Measurements from ENCODE around the gene KIF3C. TPM values are rescaled to one million over a fixed set of nuclear protein-coding genes. Genes with fewer than 3 reads are reported as not detected.

The KIF3C gene
- total and polyA plus RNA-seq, 2 of the 8 experiments (the other 6 are each of a cell fraction or from before 2014, with no cell fraction given): 13.4 to 58.1 TPM

- 0 out of 2 replicates have a peak, but pooled peaks have one; percentile 52 for TF ChIP-seq RBBP5 (IDR thresholded peaks at IDR 0.05; ENCODE audit: borderline replicate concordance, low read depth, low read length)
- peak; percentile 53 for TF ChIP-seq KDM4A (IDR thresholded peaks at IDR 0.05; ENCODE audit: low read depth, low read length, severe bottlenecking)
- TF ChIP-seq SIN3A (conservative IDR thresholded peaks at IDR 0.05 in 1 of 2, IDR thresholded peaks at IDR 0.05 in 1 of 2; ENCODE audit: low read depth in 1 of 2, low read length in 2 of 2): peak in 1 of 2 experiments; percentile 73; a peak in 3 of 4 replicates
- no peak for TF ChIP-seq BRCA1 (IDR thresholded peaks at IDR 0.05; ENCODE audit: low read depth, low read length)
- TF ChIP-seq HDAC2 (IDR thresholded peaks at IDR 0.05; ENCODE audit: borderline replicate concordance in 1 of 2, low read depth in 2 of 2, low read length in 2 of 2): 0 out of 4 replicates have a peak, but pooled peaks of 1 of the 2 experiments have one; percentile 50
- no peak for TF ChIP-seq ATF2 (IDR thresholded peaks at IDR 0.05; ENCODE audit: low read length)
- TF ChIP-seq EZH2 (IDR thresholded peaks at IDR 0.05; ENCODE audit: low read depth, low read length, severe bottlenecking): no peak
- TF ChIP-seq TAF1 (IDR thresholded peaks at IDR 0.05; ENCODE audit: low read depth, low read length): peak; percentile 62; the same call in 1 of the 2 replicates
- peak; percentile 76 for TF ChIP-seq ASH2L (IDR thresholded peaks at IDR 0.05; ENCODE audit: low read length)
- TF ChIP-seq CREB1 (IDR thresholded peaks at IDR 0.05): peak; percentile 72
- TF ChIP-seq GTF2F1 (IDR thresholded peaks at IDR 0.05; ENCODE audit: borderline replicate concordance, low read depth, low read length): no peak
- no peak for TF ChIP-seq RFX5 (IDR thresholded peaks at IDR 0.05; ENCODE audit: borderline replicate concordance, low read depth, low read length)
- peak; percentile 46; the same call in 1 of the 2 replicates for TF ChIP-seq SIX5 (IDR thresholded peaks at IDR 0.05; ENCODE audit: low read depth, low read length)
- no peak for TF ChIP-seq EGR1 (IDR thresholded peaks at IDR 0.05; ENCODE audit: borderline replicate concordance, low read depth, low read length)
- TF ChIP-seq YY1 (IDR thresholded peaks at IDR 0.05; ENCODE audit: low read depth, low read length): peak; percentile 20; the same call in 1 of the 2 replicates
- no peak for TF ChIP-seq KDM5A (IDR thresholded peaks at IDR 0.05; ENCODE audit: low read length)
- TF ChIP-seq EP300 (IDR thresholded peaks at IDR 0.05; ENCODE audit: borderline replicate concordance in 1 of 2, low read depth in 2 of 2, low read length in 2 of 2): no peak
- TF ChIP-seq CHD1 (IDR thresholded peaks at IDR 0.05; ENCODE audit: low read depth, low read length): no peak
- no peak for TF ChIP-seq ZNF274 (IDR thresholded peaks at IDR 0.05; ENCODE audit: borderline replicate concordance, extremely low read depth, low read length)
- peak; percentile 46; the same call in 1 of the 2 replicates for TF ChIP-seq CEBPB (IDR thresholded peaks at IDR 0.05; ENCODE audit: low read depth, low read length)
- TF ChIP-seq JUN (IDR thresholded peaks at IDR 0.05; ENCODE audit: low read depth, low read length): no peak
- no peak for TF ChIP-seq BACH1 (IDR thresholded peaks at IDR 0.05; ENCODE audit: low read length)
These were observed at the start of gene KIF3C (continued) for GRCh38 chr2:25982273-25982967.

Data from H1 (cell line).